Effector memory CD4-positive, alpha-beta T cell (primary cell): ENCODE measurements around the gene DGCR2.

Experiments used
- DNase-seq, 3 donors: peaks; one replicate each; pipeline ENCODE4 v3.0.0-alpha.2; 2020
- H3K27ac ChIP-seq: 2 replicates; pipeline ENCODE4 v1.7.0; 2013; ENCODE audit warnings: mild to moderate bottlenecking, low read length, moderate library complexity; ENCODE audit not compliant: insufficient read depth, poor library complexity, severe bottlenecking
- H3K27me3 ChIP-seq: replicated peaks from 2 replicates; pipeline ENCODE4 v1.7.0; 2013; ENCODE audit warnings: mild to moderate bottlenecking, low read length; ENCODE audit not compliant: insufficient read depth, control insufficient read depth, poor library complexity, severe bottlenecking
- H3K36me3 ChIP-seq: 2 replicates; pipeline ENCODE4 v1.7.0; 2013; ENCODE audit warnings: mild to moderate bottlenecking, low read length, moderate library complexity; ENCODE audit not compliant: control insufficient read depth, insufficient read depth
- H3K4me1 ChIP-seq: 2 replicates; pipeline ENCODE4 v1.7.0; 2013; ENCODE audit warnings: low read length, mild to moderate bottlenecking; ENCODE audit not compliant: control insufficient read depth, insufficient read depth, poor library complexity, severe bottlenecking
- H3K4me3 ChIP-seq: 2 replicates; pipeline ENCODE4 v1.7.0; 2013; ENCODE audit warnings: low read length, low read depth, mild to moderate bottlenecking; ENCODE audit not compliant: insufficient read depth, poor library complexity, severe bottlenecking
- H3K9me3 ChIP-seq: 2 replicates; pipeline ENCODE4 v1.7.0; 2013; ENCODE audit warnings: mild to moderate bottlenecking, low read length, moderate library complexity; ENCODE audit not compliant: control insufficient read depth

DGCR2 gene

DNA sequence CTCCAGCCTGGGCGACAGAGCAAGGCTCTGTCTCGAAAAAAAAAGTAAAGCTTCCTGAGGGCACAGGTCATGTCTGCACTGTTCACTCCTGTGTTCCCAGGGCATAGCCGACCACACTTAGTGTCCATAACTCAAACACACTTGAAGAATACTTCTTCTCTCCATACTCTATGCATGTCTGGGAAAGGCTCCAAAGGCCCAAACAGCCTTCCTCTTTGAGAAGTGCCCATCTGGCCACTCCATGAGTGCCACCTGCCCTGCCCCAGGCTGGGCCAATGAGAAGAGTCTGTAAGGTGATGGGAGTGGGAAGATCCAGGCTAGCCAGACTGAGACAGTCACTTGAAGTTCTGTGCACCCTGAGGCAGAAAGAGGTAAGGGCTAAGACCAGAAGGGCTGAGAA is 24.7 kb downstream of the DGCR2 start:
- Histone ChIP-seq H3K27ac (no peak overlapping the region), H3K4me3 (no peak overlapping the region), H3K4me1 (no peaks in the 10 kb centered on the region), H3K9me3 (no peaks in the 10 kb centered on the region), H3K27me3 (no peaks in the 10 kb centered on the region), H3K36me3 (peaks cover 13% of the 10 kb centered on the region)
- no peak for DNase-seq

GRCh38 chr22:19096555-19096954 is 25.7 kb downstream of the DGCR2 start:
- peaks cover 13% of the 10 kb centered on the region for H3K36me3 ChIP-seq
- H3K27ac ChIP-seq, result no peak overlapping the region
- no peak overlapping the region for H3K4me3 ChIP-seq
- no peaks in the 10 kb centered on the region for H3K27me3 ChIP-seq
- no peak for DNase-seq
- H3K4me1 ChIP-seq, result no peaks in the 10 kb centered on the region
- H3K9me3 ChIP-seq, result no peaks in the 10 kb centered on the region

GRCh38 chr22:19094393-19094997 is 27.7 kb downstream of the DGCR2 start:
- peaks cover 8% of the 10 kb centered on the region for H3K36me3 ChIP-seq
- H3K9me3 ChIP-seq, result no peaks in the 10 kb centered on the region
- no peak overlapping the region for H3K27ac ChIP-seq
- no peaks in the 10 kb centered on the region for H3K27me3 ChIP-seq
- H3K4me1 ChIP-seq, result no peaks in the 10 kb centered on the region
- no peak for DNase-seq
- H3K4me3 ChIP-seq, result no peak overlapping the region

- no peak for DNase-seq
- H3K27ac ChIP-seq, result no peak overlapping the region
- H3K9me3 ChIP-seq, result no peaks in the 10 kb centered on the region
- no peaks in the 10 kb centered on the region for H3K4me1 ChIP-seq
- peaks cover 10% of the 10 kb centered on the region for H3K36me3 ChIP-seq
- no peak overlapping the region for H3K4me3 ChIP-seq
- no peaks in the 10 kb centered on the region for H3K27me3 ChIP-seq
Measured at GRCh38 chr22:19092725-19093124, 29.5 kb downstream of the DGCR2 start.

- Histone ChIP-seq H3K9me3 (no peaks in the 10 kb centered on the region), H3K36me3 (peaks cover 17% of the 10 kb centered on the region), H3K4me3 (no peak overlapping the region), H3K27ac (no peak overlapping the region), H3K4me1 (no peaks in the 10 kb centered on the region), H3K27me3 (no peaks in the 10 kb centered on the region)
- DNase-seq, result no peak
Measured at GRCh38 chr22:19090586-19091127, 31.6 kb downstream of the DGCR2 start.

DNA sequence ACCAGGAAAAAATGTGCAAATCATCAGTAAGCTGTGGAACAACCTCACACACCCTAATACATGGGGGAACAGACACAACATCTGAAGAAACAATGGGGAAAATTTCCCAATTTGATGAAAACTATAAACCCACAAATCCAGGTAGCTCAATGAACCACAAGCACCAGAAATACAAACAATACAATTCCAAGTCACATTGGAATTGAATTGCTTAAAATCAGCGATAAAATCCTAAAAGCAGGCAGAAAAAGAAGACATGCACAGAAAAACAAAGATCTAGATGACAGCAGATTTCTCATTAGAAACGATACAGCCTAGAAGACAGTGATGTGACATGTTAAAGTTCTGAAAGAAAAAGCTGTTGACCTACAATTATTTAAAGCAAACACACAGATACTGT is 32.0 kb downstream of the DGCR2 start:
- H3K27ac ChIP-seq, result no peak overlapping the region
- no peaks in the 10 kb centered on the region for H3K9me3 ChIP-seq
- H3K27me3 ChIP-seq, result no peaks in the 10 kb centered on the region
- H3K4me3 ChIP-seq, result no peak overlapping the region
- H3K4me1 ChIP-seq, result no peaks in the 10 kb centered on the region
- no peak for DNase-seq
- H3K36me3 ChIP-seq, result peaks cover 22% of the 10 kb centered on the region

GRCh38 chr22:19088866-19089595 is 33.2 kb downstream of the DGCR2 start:
- Histone ChIP-seq H3K4me3 (no peak overlapping the region), H3K27me3 (no peaks in the 10 kb centered on the region), H3K4me1 (no peaks in the 10 kb centered on the region), H3K9me3 (no peaks in the 10 kb centered on the region), H3K27ac (no peak overlapping the region), H3K36me3 (peaks cover 23% of the 10 kb centered on the region)
- no peak for DNase-seq

DNA sequence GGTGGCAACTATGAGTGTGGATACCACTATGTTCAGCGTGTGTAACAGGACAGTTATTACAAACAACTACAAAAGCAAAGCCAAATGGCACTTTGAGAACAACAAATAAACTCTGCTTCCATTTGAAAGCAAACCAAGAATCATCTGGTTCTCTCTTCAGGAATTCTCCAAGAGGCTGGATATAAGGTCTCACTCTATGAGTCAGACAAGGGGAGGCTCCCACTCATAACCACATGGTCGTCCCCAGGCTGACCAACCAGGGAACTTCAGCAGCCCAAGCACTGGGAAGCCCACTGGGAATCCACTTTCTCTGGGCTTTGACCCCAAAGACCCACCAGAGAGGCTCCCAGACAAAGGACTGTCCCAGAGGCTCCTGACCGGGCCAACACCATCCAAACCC is 35.3 kb downstream of the DGCR2 start:
- H3K36me3 ChIP-seq, result peaks cover 23% of the 10 kb centered on the region
- H3K4me1 ChIP-seq, result no peaks in the 10 kb centered on the region
- H3K4me3 ChIP-seq, result no peak overlapping the region
- no peak for DNase-seq
- no peaks in the 10 kb centered on the region for H3K27me3 ChIP-seq
- no peaks in the 10 kb centered on the region for H3K9me3 ChIP-seq
- H3K27ac ChIP-seq, result no peak overlapping the region

GRCh38 chr22:19086417-19086816 is 35.8 kb downstream of the DGCR2 start:
- Histone ChIP-seq H3K4me1 (no peaks in the 10 kb centered on the region), H3K36me3 (peaks cover 24% of the 10 kb centered on the region), H3K27ac (no peak overlapping the region), H3K9me3 (no peaks in the 10 kb centered on the region), H3K4me3 (no peak overlapping the region), H3K27me3 (no peaks in the 10 kb centered on the region)
- no peak for DNase-seq

- Histone ChIP-seq H3K27ac (no peak overlapping the region), H3K4me1 (no peaks in the 10 kb centered on the region), H3K4me3 (no peak overlapping the region), H3K36me3 (peaks cover 27% of the 10 kb centered on the region), H3K27me3 (no peaks in the 10 kb centered on the region), H3K9me3 (no peaks in the 10 kb centered on the region)
- no peak for DNase-seq
Measured at GRCh38 chr22:19085233-19085718, 36.9 kb downstream of the DGCR2 start.
